Liver (tissue), 9 donors: Measurements from ENCODE around the gene IL7R. TPM values are rescaled to one million over a fixed set of nuclear protein-coding genes. Genes with fewer than 3 reads are reported as not detected.

Source experiments
- DNase-seq: peaks from one replicate; pipeline ENCODE4 v3.0.0-alpha.2; 2017; ENCODE audit warnings: low spot score
- H3K27ac ChIP-seq, 2 donors: one replicate each; pipeline ENCODE4 v1.7.0; 2013; ENCODE audit warnings: inconsistent platforms in 2 of 2, low read length in 2 of 2, control low read depth in 1 of 2, low read depth in 1 of 2, mild to moderate bottlenecking in 1 of 2
- H3K27me3 ChIP-seq, 4 donors: one replicate each; pipeline versions ENCODE4 v1.6.1 to v1.7.0; 2013; ENCODE audit warnings: low read length in 3 of 4, inconsistent platforms in 1 of 4, mild to moderate bottlenecking in 1 of 4, moderate library complexity in 1 of 4; ENCODE audit not compliant: control insufficient read depth in 4 of 4, insufficient read depth in 4 of 4
- H3K36me3 ChIP-seq, 4 donors: one replicate each; pipeline versions ENCODE4 v1.6.1 to v1.7.0; 2013; ENCODE audit warnings: low read length in 3 of 4, mild to moderate bottlenecking in 3 of 4, low read depth in 1 of 4, moderate library complexity in 1 of 4; ENCODE audit not compliant: control insufficient read depth in 4 of 4, insufficient read depth in 3 of 4
- H3K4me1 ChIP-seq, 4 donors: one replicate each; pipeline versions ENCODE4 v1.6.1 to v1.7.0; 2013; ENCODE audit warnings: low read length in 3 of 4, mild to moderate bottlenecking in 3 of 4, moderate library complexity in 1 of 4; ENCODE audit not compliant: control insufficient read depth in 4 of 4, insufficient read depth in 4 of 4
- H3K4me3 ChIP-seq, 3 donors: one replicate each; pipeline versions ENCODE4 v1.6.1 to v1.7.0; 2013; ENCODE audit warnings: low read length in 3 of 3, control low read depth in 1 of 3, low read depth in 1 of 3, mild to moderate bottlenecking in 1 of 3
- H3K9ac ChIP-seq, 2 donors: one replicate each; pipeline ENCODE4 v1.7.0; 2013; ENCODE audit warnings: low read length in 2 of 2, mild to moderate bottlenecking in 2 of 2, moderate library complexity in 2 of 2, control low read depth in 1 of 2, low read depth in 1 of 2
- H3K9me3 ChIP-seq, 4 donors: one replicate each; pipeline versions ENCODE4 v1.6.1 to v1.7.0; 2013; ENCODE audit warnings: low read length in 3 of 4; ENCODE audit not compliant: control insufficient read depth in 4 of 4
- CTCF ChIP-seq: fragments of 150-350 bp; IDR thresholded peaks from 2 replicates; pipeline ENCODE4 v1.5.1; 2017; ENCODE audit warnings: improper control_type of control experiment, low read depth, low read length; ENCODE audit not compliant: missing input control
- EGR1 ChIP-seq, 2 donors: IDR thresholded peaks; 2 replicates each; pipeline ENCODE4 v1.6.1; 2016 to 2018; ENCODE audit warnings: antibody characterized with exemption in 2 of 2, low read depth in 2 of 2
- FOXA1 ChIP-seq: IDR thresholded peaks from 2 replicates; pipeline ENCODE4 v1.6.1; 2016; ENCODE audit warnings: antibody characterized with exemption
- FOXA2 ChIP-seq: IDR thresholded peaks from 2 replicates; pipeline ENCODE4 v1.6.1; 2016; ENCODE audit warnings: antibody characterized with exemption
- GABPA ChIP-seq, 2 donors: IDR thresholded peaks in 1 of 2; conservative IDR thresholded peaks in 1 of 2; 2 replicates each; pipeline ENCODE4 v1.6.1; 2016; ENCODE audit warnings: antibody characterized with exemption in 2 of 2, mild to moderate bottlenecking in 1 of 2, moderate library complexity in 1 of 2
- HNF4A ChIP-seq, 2 donors: conservative IDR thresholded peaks; 2 replicates each; pipeline ENCODE4 v1.6.1; 2016; ENCODE audit warnings: antibody characterized with exemption in 2 of 2, mild to moderate bottlenecking in 2 of 2
- HNF4G ChIP-seq: IDR thresholded peaks from 2 replicates; pipeline ENCODE4 v1.6.1; 2016; ENCODE audit warnings: antibody characterized with exemption
- JUND ChIP-seq, 2 donors: IDR thresholded peaks; 2 replicates each; pipeline ENCODE4 v1.6.1; 2016; ENCODE audit warnings: antibody characterized with exemption in 2 of 2
- MAX ChIP-seq: IDR thresholded peaks from 2 replicates; pipeline ENCODE4 v1.6.1; 2016; ENCODE audit warnings: antibody characterized with exemption
- NR2F2 ChIP-seq: IDR thresholded peaks from 2 replicates; pipeline ENCODE4 v1.6.1; 2016; ENCODE audit warnings: antibody characterized with exemption
- RAD21 ChIP-seq, 2 donors: IDR thresholded peaks; 2 replicates each; pipeline ENCODE4 v1.6.1; 2016; ENCODE audit warnings: antibody characterized with exemption in 2 of 2, mild to moderate bottlenecking in 2 of 2
- RXRA ChIP-seq, 2 donors: IDR thresholded peaks; 2 replicates each; pipeline ENCODE4 v1.6.1; 2017 to 2018; ENCODE audit warnings: antibody characterized with exemption in 2 of 2, mild to moderate bottlenecking in 1 of 2
- SP1 ChIP-seq: IDR thresholded peaks from 2 replicates; pipeline ENCODE4 v1.6.1; 2018; ENCODE audit warnings: antibody characterized with exemption, mild to moderate bottlenecking
- TAF1 ChIP-seq: conservative IDR thresholded peaks from 2 replicates; pipeline ENCODE4 v1.6.1; 2016; ENCODE audit warnings: antibody characterized with exemption, mild to moderate bottlenecking
- YY1 ChIP-seq: IDR thresholded peaks from 2 replicates; pipeline ENCODE4 v1.6.1; 2016; ENCODE audit warnings: antibody characterized with exemption, mild to moderate bottlenecking
- ZBTB33 ChIP-seq: IDR thresholded peaks from 2 replicates; pipeline ENCODE4 v1.6.1; 2016; ENCODE audit warnings: antibody characterized with exemption
- WGBS: extraction: QIAGEN DNeasy Blood & Tissue Kit; methylation state at CpG from one replicate; pipeline ENCODE4 v1.1.7; 2013; 5-methylcytosine and 5-hydroxymethylcytosine counted together
- polyA plus RNA-seq, 2 donors: library from polyadenylated mRNA; stranded (reverse) in 1 of 2; unstranded in 1 of 2; fragments of 200-250 nt in 1 of 2; fragments of >200 nt in 1 of 2; fragmentation: Nextera tagmentation in 1 of 2; extraction: Ambion mirVana in 1 of 2; gene quantifications; one replicate each; pipeline versions ENCODE4 v1.2.1 to v1.2.3, GENCODE V29; 2013 to 2015
- total RNA-seq, 2 donors: library from RNA; depleted of rRNA; stranded (reverse); fragments of >200 nt; gene quantifications; one replicate each; pipeline ENCODE4 v1.2.3, GENCODE V29; 2014
- TF ChIP-seq, protein P1 (sequence below): IDR thresholded peaks from 2 replicates; pipeline ENCODE4 v1.6.1; 2016; ENCODE audit warnings: antibody characterized with exemption, mild to moderate bottlenecking
- TF ChIP-seq, protein P2 (sequence below): IDR thresholded peaks from 2 replicates; pipeline ENCODE4 v1.6.1; 2016; ENCODE audit warnings: antibody characterized with exemption
- donor health status: healthy.
- donor health status: healthy.
- donor health status: healthy.
- donor health status: healthy.
- donor health status: healthy.

IL7R gene
- total and polyA plus RNA-seq, 4 donors = 1.0 to 5.4 (median 2.4) TPM

GRCh38 chr5:35852084-35852734 is 4.5 kb upstream of the IL7R start:
- Histone ChIP-seq H3K27ac (no peak overlapping the region), H3K4me3 (no peak overlapping the region), H3K4me1 (peaks cover 0 to 6% (median 0%) of the 10 kb centered on the region in 4 donors), H3K9ac (no peak overlapping the region), H3K36me3 (no peaks in the 10 kb centered on the region), H3K27me3 (no peaks in the 10 kb centered on the region), H3K9me3 (no peaks in the 10 kb centered on the region)
- TF ChIP-seq HNF4A (conservative IDR thresholded peaks at IDR 0.05) (no peak), TAF1 (no peak), SP1 (no peak), FOXA1 (no peak), CTCF (no peak), ZBTB33 (no peak), MAX (no peak), GABPA (IDR thresholded peaks at IDR 0.05 in 1 of 2, conservative IDR thresholded peaks at IDR 0.05 in 1 of 2) (no peak), RXRA (IDR thresholded peaks at IDR 0.05) (no peak), YY1 (no peak), HNF4G (no peak), JUND (IDR thresholded peaks at IDR 0.05) (no peak), RAD21 (IDR thresholded peaks at IDR 0.05) (no peak), FOXA2 (no peak), EGR1 (IDR thresholded peaks at IDR 0.05; ENCODE audit: low read depth in 2 of 2) (no peak), NR2F2 (no peak)
- TF ChIP-seq, protein P1, sequence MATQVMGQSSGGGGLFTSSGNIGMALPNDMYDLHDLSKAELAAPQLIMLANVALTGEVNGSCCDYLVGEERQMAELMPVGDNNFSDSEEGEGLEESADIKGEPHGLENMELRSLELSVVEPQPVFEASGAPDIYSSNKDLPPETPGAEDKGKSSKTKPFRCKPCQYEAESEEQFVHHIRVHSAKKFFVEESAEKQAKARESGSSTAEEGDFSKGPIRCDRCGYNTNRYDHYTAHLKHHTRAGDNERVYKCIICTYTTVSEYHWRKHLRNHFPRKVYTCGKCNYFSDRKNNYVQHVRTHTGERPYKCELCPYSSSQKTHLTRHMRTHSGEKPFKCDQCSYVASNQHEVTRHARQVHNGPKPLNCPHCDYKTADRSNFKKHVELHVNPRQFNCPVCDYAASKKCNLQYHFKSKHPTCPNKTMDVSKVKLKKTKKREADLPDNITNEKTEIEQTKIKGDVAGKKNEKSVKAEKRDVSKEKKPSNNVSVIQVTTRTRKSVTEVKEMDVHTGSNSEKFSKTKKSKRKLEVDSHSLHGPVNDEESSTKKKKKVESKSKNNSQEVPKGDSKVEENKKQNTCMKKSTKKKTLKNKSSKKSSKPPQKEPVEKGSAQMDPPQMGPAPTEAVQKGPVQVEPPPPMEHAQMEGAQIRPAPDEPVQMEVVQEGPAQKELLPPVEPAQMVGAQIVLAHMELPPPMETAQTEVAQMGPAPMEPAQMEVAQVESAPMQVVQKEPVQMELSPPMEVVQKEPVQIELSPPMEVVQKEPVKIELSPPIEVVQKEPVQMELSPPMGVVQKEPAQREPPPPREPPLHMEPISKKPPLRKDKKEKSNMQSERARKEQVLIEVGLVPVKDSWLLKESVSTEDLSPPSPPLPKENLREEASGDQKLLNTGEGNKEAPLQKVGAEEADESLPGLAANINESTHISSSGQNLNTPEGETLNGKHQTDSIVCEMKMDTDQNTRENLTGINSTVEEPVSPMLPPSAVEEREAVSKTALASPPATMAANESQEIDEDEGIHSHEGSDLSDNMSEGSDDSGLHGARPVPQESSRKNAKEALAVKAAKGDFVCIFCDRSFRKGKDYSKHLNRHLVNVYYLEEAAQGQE = no peak
- TF ChIP-seq, protein P2, sequence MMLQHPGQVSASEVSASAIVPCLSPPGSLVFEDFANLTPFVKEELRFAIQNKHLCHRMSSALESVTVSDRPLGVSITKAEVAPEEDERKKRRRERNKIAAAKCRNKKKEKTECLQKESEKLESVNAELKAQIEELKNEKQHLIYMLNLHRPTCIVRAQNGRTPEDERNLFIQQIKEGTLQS = no peak
- no peak for DNase-seq
- WGBS = 77% methylated on average over 8 of the region's 8 CpGs
